HG03025 (cell line): ENCODE results near the gene RBM23.
"Not testable (repeated sequence)": the region's sequence is repeated elsewhere in the genome, so short reads cannot be mapped to it uniquely, and the experiment has no call there.

Experiments used
- ATAC-seq: cut with Tn5 transposase; IDR thresholded peaks from one replicate; pipeline ENCODE4 v1.9.1; 2021; ENCODE audit warnings: mild to moderate bottlenecking, moderate library complexity; ENCODE audit not compliant: unreplicated experiment, low FRiP score

The RBM23 gene

GRCh38 chr14:22918804-22919600 is at the start of gene RBM23:
Gene RBM23 (minus strand): TSS chr14:22919149.
- ATAC-seq: peak; percentile 85

GRCh38 chr14:22966783-22967269 is 47.9 kb upstream of the RBM23 start:
- no peak for ATAC-seq

GRCh38 chr14:22965916-22966782 is 47.2 kb upstream of the RBM23 start:
- not testable (repeated sequence) for ATAC-seq

GRCh38 chr14:22962061-22962676 is 43.2 kb upstream of the RBM23 start:
- ATAC-seq: no peak

GRCh38 chr14:22955702-22956569 is 37.0 kb upstream of the RBM23 start:
- ATAC-seq: no peak

GRCh38 chr14:22952418-22952817 is 33.5 kb upstream of the RBM23 start:
- ATAC-seq: no peak

GRCh38 chr14:22951795-22952194 is 32.8 kb upstream of the RBM23 start:
- ATAC-seq: not testable (repeated sequence)

GRCh38 chr14:22945642-22946041 is 26.7 kb upstream of the RBM23 start:
- ATAC-seq: no peak

GRCh38 chr14:22939684-22940083 is 20.7 kb upstream of the RBM23 start:
- no peak for ATAC-seq

GRCh38 chr14:22935156-22935555 is 16.2 kb upstream of the RBM23 start:
- ATAC-seq: no peak

- no peak for ATAC-seq
Observed at GRCh38 chr14:22932146-22932545, 13.2 kb upstream of the RBM23 start.

GRCh38 chr14:22929961-22930364 is 11.0 kb upstream of the RBM23 start:
- no peak for ATAC-seq

GRCh38 chr14:22929104-22929960 is 10.4 kb upstream of the RBM23 start, which contains the start of gene PRMT5:
Gene PRMT5 (minus strand): TSS chr14:22929376. CDS start chr14:22929361, 15 bp downstream.
- peak; percentile 93 for ATAC-seq

GRCh38 chr14:22928237-22929103 is 9.5 kb upstream of the RBM23 start:
- no peak for ATAC-seq

GRCh38 chr14:22926316-22926715 is 7.4 kb upstream of the RBM23 start:
- ATAC-seq: no peak

- ATAC-seq: no peak
Observed at GRCh38 chr14:22925513-22925912, 6.6 kb upstream of the RBM23 start.

- no peak for ATAC-seq
Observed at GRCh38 chr14:22923746-22924145, 4.8 kb upstream of the RBM23 start.

- no peak for ATAC-seq
Observed at GRCh38 chr14:22922294-22922693, 3.3 kb upstream of the RBM23 start.
